GM21447 (cell line): Measurements from ENCODE around the gene RNF208.
A peak's percentile ranks its signal among the peaks of the same experiment; 100 is the strongest.
"Not testable (repeated sequence)": the region's sequence is repeated elsewhere in the genome, so short reads cannot be mapped to it uniquely, and the experiment has no call there.

Experiments used
- ATAC-seq: cut with Tn5 transposase; IDR thresholded peaks from one replicate; pipeline ENCODE4 v1.9.1; 2021; ENCODE audit not compliant: unreplicated experiment

The RNF208 gene

DNA sequence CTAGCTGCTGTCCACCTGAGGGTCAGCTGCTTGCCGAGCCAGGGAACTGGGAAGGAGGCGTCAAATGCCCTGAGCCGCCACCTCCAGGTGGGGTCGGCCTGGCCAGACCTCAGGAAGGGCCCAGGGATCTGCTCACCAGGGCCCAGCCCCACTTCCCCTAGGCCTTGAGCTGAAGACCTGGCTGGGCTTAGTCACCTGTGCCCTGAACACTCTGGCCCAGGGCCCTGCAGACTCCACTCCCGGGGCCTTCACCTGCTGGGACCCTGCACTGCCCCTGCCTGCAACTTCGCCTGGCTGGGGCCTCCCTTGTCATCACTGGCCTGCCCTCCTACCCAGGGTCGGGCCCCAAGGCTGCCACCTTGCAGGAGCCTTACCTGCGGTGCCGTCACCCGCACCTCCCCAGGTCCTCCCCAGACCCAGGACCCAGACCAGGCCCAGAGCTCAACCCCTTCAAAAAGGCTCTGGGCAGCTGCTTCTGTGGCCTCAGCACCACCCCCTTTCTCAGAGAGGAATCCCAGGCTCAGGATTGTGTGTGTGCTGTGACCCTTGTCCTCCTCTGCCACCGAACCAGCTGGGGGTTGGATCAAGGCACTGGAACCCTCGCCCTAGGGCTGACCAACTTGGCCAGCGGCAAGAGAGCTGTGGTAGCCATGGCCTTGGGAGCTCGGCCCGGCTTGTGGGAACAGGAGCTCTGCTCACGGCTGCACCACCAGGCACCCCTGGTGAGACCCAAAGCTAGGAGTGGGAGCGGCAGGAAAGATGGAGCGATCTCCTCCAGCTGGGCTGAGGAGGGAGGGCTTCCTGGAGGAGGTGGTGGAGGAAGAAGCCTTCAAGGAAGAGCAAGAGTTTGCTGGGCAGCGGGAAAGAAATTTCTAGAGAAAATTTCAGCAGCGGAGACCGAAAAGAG, 31.9 kb upstream of the RNF208 start:
- no peak for ATAC-seq

DNA sequence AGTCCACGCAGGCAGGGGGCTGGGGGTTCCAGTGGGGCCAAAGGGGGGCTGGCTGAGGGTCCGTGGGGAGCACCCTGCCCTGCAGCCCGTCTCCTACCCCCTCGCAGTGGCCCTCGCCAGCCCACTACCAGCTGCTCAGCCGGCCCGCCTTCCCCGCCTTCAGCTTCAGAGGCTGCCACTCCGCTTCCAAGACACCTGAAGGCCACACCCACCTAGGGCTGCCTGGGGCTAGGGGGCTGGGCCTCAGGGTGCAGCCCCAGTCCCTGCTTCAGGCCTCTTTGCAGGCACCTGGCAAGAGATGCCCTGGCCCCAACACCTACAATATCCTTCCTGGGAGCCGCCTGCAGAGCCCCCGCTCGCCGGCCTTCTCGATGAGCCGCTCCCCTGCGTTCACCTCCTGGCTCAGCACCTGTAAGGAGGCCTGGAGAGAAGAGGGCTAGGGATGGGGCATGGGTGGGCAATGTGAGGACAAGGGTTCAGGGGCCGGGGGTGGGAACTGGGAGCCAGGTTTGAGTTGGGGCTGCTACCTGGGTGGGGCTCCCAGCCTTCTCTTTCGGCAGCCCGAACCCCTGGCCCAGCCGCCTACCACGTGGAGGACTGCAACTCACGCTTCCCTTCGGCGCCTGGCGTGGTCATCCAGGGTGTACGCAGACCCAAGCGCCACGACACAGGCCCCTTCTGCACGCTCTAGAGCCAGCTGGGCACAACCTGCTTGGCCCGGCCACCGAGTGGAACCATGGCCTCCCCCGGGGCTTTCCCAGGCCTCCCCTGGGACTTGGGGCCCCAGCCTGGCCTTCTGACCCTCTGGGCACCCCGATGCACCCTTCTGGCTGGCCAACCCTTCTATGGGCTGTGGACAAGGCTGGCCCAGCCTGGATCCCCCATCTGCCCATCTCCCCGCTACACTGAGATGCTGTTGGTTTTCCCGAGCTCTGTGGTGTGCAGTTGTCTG, 30.8 kb upstream of the RNF208 start:
- no peak for ATAC-seq

DNA sequence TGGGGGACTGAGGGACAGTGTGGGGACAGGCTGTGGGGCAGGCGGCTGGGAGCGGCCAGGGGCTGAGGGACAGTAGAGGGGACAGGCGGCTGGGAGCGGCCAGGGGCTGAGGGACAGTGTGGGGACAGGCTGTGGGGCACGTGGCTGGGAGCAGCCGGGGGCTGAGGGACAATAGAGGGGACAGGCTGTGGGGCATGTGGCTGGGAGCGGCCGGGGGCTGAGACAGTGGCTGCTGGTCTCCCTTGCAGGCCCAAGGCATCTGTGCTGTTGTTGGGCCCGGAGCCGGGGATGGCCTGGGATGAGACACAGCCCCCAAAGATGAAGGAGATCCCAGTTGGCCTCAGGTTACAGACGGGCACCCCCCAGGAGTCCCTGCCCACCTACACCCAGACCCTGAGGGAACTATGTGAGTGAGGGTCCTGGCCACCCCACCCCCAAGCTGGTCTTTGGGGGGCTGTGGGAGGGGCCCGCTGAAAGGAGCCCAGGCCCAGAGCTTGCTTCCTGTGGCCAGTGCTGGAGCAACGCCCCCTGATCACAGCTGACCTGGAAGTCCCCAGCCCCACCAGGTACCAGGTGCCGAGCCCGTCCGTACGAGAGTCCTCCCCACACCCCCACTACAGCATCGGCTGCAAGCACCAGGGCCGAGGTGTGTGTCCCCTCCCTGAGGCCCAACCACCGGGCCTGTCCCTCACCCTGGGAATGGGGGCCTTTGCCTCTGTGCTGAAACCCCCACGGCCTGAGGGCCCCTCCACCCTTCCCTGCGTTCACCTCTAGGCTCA, 29.6 kb upstream of the RNF208 start:
- no peak for ATAC-seq

DNA sequence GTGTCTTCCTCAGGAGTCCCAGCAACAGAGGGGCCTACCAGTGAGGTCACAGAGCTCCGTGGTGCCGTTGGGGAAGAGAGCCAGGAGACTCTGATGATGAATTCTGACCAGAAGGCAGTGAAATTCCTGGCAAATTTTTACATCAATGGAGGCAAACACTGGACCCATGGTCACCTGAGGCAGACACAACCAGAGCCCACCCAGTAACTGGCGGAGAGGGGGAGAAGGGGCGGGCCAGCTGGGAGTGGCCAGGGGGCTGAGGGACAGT, 29.1 kb upstream of the RNF208 start, which contains the start of gene STPG3:
STPG3 (plus strand) TSS at position 93 of the 268 bp plus-strand sequence; CDS start at position 94, 1 bp downstream.
- no peak for ATAC-seq

DNA sequence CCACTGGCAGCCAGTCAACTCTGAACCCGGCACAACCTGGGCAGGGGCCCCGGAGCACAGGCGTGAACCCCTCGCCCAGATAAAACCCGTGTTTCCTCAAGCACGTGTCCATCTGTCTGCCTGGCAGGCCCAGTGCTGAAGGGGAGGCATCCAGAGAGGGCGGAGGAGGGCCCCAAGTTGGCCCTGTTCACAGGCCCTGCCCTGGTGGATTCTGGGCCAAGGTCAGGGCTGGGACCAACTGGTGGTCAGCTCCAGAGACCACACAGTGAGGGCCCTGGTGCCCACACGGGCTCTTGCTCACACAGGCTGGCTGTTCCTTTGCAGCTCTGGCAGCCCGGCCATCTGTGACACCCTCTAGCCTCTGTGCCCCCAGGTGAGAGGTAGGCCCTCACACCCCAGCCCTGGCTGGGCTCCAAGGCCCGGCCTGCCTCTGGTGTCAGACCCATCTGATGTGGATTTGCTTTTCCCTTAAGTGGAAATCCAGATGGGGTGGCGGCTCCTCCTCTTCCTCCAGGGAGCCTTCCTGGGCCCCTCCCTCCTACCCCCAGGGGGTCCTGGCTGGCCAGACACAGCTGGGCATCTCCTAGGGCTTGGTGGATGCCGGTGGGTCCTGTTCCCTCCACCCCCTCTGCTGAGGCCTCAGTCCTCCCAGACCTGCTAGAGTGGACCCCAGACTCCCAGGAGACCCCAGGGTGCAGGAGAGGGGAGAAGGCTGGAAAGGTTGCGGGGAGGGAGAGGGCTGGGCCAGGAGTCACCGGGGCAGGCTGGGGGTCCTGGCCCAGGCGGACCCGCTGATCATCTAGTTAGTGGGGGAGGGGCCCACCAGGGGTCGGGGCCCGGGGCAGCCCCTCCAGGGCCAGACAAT, 28.5 kb upstream of the RNF208 start:
- ATAC-seq: no peak

DNA sequence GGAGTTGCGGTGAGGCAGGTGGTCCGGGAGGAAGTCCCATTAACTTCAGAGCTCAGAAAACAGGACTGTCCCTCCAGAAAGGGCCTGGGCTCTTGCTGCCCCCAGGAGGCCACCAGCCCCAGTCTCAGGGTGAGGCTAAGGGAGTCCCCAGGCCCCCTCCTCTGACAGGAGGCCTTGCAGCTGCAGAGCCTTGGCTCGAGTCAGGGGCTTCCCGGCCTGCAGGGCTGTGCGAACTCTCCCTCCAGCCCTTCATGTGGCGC, 25.8 kb upstream of the RNF208 start:
- no peak for ATAC-seq

DNA sequence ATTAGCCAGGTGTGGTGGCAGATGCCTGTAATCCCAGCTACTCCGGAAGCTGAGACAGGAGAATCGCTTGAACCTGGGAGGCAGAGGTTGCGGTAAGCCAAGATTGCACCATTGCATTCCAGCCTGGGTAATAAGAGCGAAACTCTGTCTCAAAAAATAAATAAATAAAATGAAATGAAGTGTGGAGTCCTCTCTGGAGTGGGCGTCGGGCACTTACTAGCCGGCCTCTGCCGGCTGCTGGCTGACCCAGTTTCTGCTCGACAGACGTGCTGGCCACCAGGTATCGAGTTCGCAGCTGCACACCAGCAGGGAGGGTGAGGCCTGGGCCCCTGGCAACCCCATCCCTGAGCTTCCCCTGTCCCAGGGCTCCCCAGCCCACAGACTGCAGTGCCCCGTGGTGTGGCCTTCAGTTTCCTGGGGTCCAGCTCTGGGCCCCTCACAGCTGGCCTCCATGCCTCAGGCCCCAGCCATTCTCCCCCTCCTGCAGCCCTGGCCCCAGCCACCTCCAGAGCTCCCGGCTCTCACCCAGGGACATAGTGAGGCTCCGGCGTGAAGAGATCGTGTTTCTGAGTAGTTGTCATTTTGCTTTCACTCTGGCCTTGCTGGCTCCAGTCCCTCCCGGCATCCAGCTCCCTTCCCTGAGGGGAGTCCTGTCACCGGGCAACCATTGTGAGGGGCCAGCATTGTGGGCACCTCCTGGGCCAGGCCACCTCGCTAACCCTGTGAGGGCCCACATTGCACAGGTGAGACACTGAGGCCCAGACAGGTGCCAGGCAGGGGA, 25.3 kb upstream of the RNF208 start:
- no peak for ATAC-seq

DNA sequence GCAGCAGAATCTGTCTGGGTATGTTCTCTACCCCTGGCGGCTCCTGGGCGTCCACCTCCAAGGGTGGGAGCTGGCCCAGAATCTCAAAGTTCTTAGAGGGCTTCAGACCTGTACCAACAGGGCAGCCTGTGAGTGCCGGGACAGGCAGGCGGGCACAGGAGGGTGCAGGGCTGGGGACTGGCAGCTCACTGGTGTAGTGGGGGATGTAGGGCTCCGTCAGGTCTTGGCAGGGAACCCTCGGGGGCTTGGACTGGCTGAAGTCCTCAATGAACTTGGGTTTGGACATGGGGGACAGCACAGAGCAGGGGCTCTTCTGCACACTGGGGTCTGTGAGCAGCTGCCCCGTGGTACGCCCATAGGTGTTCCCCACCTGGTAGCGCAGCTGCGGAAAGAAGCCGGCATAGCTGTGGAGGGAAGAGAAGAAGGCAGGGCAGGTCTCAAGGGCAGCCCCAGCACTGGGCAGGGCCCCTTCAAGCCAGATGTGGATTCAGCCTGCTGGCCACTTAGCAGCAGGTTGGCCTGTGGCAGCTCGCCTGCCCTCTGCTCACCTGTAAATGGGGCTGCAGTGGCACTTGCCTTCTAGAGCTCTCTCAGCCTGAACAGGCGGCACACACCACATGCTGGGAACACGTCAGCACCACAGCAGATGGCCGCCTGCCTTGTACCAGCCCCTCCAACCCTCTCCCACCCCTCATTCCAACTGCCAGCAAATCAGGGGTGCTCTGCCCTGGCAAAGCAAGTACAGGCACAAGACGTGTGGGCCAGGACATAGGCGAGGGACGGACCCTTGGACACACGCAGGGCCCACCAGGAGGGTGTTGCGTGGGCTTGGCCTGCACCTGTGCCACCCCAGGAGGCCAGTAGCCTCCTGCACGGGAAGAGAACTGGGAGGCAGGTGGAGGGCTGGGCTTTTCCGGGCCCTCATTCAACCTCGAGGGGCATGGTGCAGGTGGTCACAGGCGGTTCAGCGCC, 23.7 kb upstream of the RNF208 start:
- no peak for ATAC-seq

DNA sequence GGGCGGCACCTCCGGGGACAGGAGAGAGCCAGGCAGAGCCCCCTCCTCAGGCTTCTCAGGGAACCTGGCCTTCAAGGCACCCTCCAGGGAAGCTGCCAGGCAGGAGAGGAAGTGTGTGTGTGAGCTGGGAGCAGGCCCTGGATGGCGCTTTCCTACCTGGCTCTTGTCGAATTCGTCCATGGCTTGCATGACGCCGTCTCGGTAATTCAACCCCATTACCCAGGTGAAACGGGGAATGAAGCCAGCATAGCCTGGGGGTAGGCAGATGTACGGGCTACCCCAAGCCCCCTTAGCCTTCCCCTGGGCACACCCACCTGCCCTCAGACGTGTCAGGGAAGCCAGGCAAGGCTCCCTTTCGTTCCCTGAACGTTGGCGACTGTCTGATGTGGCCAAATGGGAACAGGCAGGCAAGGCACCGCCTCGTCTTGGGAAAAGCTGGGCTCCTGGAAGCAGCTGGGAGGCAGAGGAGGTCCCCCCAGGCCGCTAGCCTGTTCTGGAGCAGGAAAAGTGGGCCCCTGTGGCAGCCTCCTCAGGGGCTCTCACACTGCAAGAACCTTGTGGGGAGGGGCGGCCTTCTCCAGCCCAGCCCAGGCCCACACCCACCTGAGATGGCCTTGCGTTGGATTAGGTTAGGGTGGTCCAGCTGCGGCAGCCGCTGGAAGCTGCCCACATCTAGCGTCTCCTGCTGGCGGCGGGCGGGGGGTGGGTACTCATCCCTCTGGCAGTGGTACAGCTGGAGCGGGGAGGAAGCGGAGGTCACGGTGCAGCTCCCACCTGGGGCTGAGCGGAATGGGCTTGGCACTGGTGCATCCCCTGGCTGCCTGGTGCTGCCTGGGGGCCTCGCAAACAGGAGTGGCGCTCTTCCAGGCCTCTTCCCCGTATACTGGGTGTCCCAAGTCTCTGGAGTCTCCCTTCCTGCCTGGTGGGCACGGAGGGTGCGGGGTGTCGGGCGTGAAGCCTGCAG, 22.7 kb upstream of the RNF208 start:
- no peak for ATAC-seq

DNA sequence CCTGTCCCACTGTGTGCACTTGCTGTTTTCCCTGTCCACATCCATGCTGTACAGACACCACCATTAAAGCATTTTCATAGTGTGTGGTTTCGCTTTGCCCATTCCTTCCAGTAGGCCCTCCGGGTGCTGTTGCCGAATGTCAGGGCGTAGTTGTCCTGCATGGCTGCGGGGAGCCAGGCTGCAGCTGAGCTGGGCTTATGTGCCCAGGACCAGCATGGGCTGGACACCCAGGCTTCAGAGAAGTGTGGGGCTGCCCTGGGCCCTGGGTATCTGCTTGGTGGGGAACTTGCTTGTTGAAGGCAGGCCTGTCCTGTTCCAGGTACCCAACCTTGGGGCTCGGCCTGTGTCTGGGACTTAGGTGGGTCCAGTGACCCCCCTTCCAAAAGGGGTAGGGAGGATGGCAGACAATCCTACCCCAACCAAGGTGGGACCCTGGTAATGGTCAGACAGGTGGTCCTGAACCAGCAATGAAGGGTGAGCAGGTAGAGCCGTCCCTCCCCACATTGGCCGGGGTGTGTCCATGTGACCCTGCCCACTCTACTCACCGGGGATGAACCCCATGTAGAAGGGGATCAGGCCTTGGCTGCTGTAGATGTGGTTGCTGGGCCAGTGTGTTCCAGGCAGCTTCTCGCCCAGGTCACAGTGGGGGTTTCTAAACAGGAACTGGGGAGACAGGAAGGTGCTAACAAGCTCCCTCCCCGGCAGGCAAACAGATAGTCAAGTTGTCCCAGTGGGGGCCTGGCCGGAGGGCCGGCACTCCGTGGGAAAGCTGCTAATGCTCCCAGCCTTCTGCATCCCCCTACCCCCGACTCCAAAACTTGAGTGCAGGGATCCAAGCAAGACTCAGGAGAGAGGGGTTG, 21.8 kb upstream of the RNF208 start:
- no peak for ATAC-seq

DNA sequence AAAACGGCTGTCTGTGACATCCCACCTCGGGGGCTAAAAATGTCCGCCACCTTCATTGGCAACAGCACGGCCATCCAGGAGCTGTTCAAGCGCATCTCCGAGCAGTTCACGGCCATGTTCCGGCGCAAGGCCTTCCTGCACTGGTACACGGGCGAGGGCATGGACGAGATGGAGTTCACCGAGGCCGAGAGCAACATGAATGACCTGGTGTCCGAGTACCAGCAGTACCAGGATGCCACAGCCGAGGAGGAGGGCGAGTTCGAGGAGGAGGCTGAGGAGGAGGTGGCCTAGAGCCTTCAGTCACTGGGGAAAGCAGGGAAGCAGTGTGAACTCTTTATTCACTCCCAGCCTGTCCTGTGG, 21.2 kb upstream of the RNF208 start:
- ATAC-seq: not testable (repeated sequence)

DNA sequence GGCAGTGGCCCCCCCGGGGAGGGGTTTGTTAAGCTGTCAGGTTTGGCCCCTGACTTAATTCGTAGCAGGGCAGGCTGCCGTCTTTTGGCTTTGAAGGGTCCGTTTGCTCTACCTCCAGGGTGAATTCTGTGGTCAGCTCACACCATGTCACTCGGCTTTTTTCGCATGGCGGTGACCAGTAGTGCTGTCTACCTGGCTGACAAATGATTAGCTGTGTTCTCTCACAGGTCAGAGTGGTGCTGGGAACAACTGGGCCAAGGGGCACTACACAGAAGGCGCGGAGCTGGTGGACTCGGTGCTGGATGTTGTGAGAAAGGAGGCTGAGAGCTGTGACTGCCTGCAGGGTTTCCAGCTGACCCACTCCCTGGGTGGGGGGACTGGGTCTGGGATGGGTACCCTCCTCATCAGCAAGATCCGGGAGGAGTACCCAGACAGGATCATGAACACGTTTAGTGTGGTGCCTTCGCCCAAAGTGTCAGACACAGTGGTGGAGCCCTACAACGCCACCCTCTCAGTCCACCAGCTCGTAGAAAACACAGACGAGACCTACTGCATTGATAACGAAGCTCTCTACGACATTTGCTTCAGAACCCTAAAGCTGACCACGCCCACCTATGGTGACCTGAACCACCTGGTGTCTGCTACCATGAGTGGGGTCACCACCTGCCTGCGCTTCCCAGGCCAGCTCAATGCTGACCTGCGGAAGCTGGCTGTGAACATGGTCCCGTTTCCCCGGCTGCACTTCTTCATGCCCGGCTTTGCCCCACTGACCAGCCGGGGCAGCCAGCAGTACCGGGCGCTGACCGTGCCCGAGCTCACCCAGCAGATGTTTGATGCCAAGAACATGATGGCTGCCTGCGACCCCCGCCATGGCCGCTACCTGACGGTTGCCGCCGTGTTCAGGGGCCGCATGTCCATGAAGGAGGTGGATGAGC, 20.5 kb upstream of the RNF208 start:
- no peak for ATAC-seq

DNA sequence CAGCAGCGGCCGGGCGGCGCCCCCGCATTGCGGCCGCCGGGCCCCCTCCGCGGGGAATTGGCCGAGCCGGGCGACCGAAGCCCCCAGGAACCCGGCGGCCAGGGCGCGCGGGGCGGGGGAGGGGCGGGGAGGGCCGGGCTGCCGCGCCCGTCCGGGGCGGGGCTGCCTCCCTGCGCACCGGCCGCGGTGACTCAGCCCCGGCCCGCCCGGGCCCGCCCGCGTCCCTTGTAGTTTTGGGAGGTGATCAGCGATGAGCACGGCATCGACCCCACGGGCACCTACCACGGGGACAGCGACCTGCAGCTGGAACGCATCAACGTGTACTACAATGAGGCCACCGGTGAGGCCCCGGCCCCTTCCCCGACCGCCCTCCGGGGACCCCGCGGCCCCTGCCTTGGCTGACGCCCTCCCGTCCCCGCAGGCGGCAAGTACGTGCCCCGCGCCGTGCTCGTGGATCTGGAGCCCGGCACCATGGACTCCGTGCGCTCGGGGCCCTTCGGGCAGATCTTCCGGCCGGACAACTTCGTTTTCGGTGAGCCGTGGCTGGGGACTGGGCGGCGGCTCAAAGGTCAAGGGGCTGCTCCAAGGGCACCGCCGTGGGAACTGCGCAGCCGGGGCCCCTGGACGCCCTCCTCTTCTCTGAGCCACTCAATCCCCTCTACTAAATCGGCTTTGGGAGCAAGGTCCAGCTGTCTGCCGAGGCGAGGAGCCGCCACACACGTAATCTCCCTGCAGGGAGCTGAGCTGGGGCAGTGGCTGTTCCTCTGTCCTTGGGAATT, 19.6 kb upstream of the RNF208 start:
- peak; percentile 4 for ATAC-seq

DNA sequence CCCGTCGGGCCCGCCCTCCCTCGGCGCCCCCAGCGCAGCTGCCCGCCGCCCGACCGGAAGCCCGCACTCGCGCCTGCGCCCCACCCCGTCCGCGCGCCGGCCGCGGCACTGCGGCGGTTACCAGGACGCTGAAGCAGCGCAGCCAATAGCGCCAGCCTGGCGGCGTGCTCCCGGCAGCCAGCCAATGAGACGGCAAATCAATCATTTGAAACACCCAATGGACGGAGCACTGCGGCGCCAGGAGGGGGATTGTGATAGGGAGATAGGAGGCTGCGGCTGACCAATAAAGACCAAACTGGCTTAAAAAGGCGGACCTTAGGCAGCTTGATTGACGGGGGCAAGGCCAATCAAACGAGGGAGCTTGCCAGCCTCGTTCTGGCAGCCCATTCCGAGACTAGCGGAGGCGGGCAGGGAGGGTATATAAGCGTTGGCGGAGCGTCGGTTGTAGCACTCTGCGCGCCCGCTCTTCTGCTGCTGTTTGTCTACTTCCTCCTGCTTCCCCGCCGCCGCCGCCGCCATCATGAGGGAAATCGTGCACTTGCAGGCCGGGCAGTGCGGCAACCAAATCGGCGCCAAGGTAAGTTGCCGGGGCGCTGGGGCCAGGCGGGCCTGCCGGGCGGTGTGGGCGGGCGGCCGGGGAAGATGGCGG, 18.9 kb upstream of the RNF208 start, which contains the start of gene TUBB4B:
TUBB4B (plus strand) TSS at position 447 of the 649 bp plus-strand sequence; CDS start at position 521, 74 bp downstream.
- ATAC-seq: peak; percentile 73
